DMS 273 (cell line): ENCODE data around the gene SIRT5.
A peak's percentile ranks its signal among the peaks of the same experiment; 100 is the strongest.

Source experiments
- DNase-seq: peaks from one replicate; lab custom pipeline; 2025; ENCODE audit not compliant: unreplicated experiment; lab: John Stamatoyannopoulos, UW

SIRT5 gene

GRCh38 chr6:13574571-13575376 lies at the start of gene SIRT5:
Gene SIRT5 (plus strand): TSS chr6:13574601. CDS start chr6:13584111, 9,510 bp downstream.
- peak; percentile 98 for DNase-seq

DNA sequence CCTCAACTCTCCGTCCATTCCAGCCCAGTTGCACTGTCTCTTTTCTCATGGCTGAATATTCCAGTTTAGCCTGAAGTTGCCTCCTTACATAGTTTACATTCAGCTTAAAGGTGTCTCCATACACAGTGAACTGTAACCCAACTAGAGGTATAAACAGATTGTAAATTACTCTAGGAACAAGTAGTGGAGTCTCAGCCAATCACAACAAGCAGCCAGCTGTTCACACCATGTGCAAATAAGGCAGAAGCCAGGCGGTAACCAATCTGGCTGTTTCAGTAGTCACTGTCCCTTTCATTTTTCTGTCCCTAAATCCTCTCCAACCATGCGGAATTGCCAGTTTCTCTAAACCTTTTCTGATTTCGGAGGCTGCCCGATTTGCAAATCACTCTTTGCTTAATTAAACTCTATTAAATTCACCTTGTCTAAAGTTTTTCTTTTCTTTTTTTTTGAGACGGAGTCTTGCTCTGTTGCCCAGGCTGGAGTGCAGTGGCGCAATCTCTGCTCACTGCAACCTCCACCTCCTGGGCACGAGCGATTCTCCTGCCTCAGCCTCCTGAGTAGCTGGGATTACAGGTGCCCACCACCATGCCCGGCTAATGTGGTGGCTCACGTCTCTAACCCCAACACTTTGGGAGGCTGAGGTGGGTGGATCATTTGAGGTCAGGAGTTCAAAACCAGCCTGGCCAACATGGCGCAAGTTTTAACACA lies 49.4 kb upstream of the SIRT5 start:
- DNase-seq = peak; percentile 90

DNA sequence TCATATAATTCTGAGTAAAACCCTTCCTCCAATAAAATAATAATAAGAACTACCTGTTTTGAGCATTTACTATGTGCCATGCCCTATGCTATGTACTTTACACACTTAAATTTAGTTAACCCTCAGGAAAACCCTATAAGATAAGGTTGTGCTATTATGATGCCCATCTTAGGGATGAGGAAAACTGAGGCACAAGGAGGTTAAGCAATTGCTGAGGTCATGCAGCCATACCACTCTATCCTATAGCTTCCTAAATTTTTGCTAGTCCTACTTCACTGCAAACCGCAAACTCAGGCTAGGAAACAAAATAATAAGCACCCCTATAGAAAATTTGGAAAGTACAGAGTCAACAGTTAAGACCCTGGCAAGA lies 48.1 kb upstream of the SIRT5 start:
- DNase-seq = no peak

GRCh38 chr6:13526727-13527670 lies 47.4 kb upstream of the SIRT5 start:
- DNase-seq = peak; percentile 92

DNA sequence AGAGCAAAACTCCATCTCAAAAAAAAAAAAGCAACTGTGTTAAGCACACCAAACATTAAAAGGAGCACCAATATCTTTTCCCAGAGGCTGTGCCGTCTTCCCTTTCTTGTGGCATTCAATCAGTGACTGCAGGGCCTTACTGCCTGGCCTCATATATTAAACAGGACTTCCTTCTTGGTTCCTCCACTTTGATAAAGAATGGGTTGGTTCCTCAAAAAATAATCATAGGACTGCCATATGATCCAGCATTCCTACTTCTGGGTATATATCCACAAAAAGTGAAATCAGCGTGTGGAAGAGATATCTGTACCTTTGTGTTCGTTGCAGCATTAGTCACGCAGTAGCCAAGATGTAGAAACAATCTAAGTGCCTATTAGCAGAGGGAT lies 46.7 kb upstream of the SIRT5 start:
- no peak for DNase-seq

- DNase-seq = peak; percentile 13
These were observed 46.2 kb upstream of the SIRT5 start for GRCh38 chr6:13528232-13528631.

- no peak for DNase-seq
These were observed 45.5 kb upstream of the SIRT5 start for GRCh38 chr6:13528777-13529343.

- DNase-seq = no peak
These were observed 42.4 kb upstream of the SIRT5 start for GRCh38 chr6:13531956-13532355.

- no peak for DNase-seq
These were observed 39.9 kb upstream of the SIRT5 start for GRCh38 chr6:13534536-13534935.

GRCh38 chr6:13535306-13535705 lies 39.1 kb upstream of the SIRT5 start:
- DNase-seq = no peak

GRCh38 chr6:13536796-13537526 lies 37.4 kb upstream of the SIRT5 start:
- DNase-seq = no peak

DNA sequence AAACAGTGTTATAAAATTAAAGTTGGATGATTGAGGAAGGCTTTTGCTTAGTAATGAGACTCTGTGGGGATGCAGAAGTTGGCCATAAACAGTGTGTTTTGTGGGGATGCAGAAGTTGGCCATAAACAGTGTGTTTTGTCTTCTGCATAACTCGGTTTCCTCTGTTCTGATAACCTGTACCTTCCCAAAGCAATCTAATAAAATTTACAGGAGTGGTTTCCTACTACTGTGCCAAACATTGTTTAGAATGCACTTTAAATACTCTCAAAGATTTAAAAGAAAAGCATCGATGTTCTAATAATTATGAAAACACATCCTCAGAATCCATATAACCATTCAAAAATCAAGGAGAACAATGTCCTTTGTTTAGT lies 36.9 kb upstream of the SIRT5 start:
- no peak for DNase-seq

- peak; percentile 77 for DNase-seq
These were observed 36.3 kb upstream of the SIRT5 start for GRCh38 chr6:13538084-13538483.

GRCh38 chr6:13538600-13538999 lies 35.8 kb upstream of the SIRT5 start:
- no peak for DNase-seq

- peak; percentile 71 for DNase-seq
These were observed 34.8 kb upstream of the SIRT5 start for GRCh38 chr6:13539572-13539971.

DNA sequence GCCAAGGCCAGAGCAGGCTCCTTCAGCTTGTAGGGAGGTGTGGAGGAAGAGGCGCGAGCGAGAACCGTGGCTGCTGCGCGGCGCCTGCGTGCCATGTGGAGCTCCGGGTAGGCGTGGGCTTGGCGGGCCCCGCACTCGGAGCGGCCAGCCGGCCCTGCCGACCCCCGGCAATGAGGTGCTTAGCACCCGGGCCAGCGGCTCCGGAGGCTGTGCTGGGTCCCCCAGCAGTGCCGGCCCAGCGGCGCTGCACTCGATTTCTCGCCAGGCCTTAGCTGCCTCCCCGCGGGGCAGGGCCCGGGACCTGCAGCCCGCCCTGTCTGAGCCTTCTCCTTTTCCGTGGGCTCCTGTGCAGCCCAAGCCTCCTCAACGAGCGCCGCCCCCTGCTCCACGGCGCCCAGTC lies 32.9 kb upstream of the SIRT5 start:
- no peak for DNase-seq

DNA sequence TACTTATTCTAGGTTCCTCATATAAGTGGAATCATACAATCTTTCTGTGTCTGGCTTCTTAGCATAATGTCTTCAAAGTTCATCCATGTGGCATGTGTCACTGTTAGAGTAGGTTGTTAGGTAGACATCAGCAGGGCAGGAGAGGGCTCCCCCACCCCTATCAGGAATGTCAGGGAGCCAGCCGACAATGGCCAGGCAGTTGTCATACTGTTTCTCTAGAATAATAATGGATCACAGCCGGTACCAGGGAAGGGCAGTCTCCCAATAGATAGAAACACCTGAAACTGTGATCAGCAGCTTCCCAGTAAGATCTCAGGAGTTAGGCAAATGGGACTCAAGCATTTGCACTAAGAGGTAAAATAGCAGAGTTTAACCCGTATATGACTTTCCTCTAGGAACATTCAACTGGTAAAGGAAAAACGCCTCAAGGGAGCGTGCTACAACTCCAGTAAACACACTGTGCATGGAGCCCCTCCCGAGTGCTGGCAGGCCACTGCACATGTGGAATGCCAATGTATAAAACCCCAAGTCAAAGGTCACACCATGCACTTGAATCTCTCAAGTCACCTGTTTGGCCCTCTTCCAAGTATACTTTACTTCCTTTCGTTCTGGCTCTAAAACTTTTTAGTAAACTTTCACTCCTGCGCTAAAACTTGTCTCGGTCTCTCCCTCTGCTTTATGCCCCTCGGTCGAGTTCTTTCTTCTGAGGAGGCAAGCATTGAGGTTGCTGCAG lies 29.8 kb upstream of the SIRT5 start:
- no peak for DNase-seq

DNA sequence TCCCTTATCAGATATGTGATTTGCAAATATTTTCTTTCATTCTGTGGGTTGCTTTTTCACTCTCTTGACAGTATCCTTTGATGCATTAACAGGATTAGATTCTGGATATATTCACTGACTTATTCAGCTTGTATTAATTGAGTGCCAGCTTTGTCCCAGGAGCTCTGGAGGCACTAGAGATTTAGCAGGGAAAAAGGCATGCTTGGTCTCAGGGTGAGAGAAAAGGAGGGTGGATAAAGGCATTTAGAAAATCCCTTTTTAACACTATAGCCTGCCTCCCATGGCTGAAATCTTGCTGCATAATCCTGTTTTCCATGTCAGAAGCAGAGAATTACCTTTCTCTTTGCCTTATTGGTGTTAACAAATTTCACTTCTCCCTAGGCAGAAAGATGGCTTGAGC lies 28.5 kb upstream of the SIRT5 start:
- no peak for DNase-seq

DNA sequence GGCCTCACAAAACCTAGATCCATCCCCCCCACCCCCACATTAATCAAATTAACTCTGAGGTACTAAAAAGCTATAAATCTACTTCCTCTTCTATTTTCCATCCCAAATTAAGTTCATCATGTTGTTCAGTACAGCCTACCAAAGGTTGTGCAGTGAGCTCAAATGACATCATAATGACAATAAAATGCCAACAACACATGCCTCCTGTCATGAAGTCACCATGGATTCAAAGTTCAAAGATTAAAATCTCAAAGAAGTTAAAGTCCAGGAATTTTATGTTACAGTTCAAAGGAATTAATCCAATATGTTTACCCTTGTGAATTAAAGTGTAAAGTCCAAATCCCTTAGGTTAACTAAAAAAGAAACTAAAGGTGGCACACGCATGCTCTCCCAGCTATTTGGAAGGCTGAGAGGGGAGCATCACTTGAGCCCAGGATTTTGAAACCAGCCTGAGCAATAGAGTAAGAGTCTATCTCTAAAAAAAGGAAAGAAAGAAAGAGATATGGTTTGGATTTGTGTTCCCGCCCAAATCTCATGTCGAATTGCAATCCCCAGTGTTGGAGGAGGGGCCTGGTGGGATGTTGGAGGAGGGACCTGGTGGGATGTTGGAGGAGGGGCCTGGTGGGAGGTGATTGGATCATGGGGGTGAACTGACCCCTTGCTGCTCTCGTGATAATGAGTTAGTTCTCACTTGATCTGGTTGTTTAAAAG lies 25.7 kb upstream of the SIRT5 start:
- DNase-seq = no peak
